Prostate gland (tissue), 2 donors: ENCODE results near the gene FNDC8.
"Not testable (repeated sequence)": the region's sequence is repeated elsewhere in the genome, so short reads cannot be mapped to it uniquely, and the experiment has no call there.

Experiments
- CTCF ChIP-seq, 4 experiments: fragments of 200-600 bp in 2 of 4; fragments of 450-650 bp in 2 of 4; sonication (generic) in 2 of 4; IDR thresholded peaks; 1 replicate in 3 of 4; 2 replicates in 1 of 4; pipeline ENCODE4 v1.5.1; 2016 to 2019; ENCODE audit warnings: antibody characterized with exemption in 4 of 4, mild to moderate bottlenecking in 2 of 4, moderate library complexity in 2 of 4
- POLR2AphosphoS5 ChIP-seq: sonication (generic); formaldehyde crosslinking; IDR thresholded peaks from one replicate; pipeline ENCODE4 v1.6.1; 2017; ENCODE audit warnings: antibody characterized with exemption

- not testable (repeated sequence) for TF ChIP-seq CTCF (IDR thresholded peaks at IDR 0.05); POLR2AphosphoS5
These were observed 29.7 kb downstream of the FNDC8 start for GRCh38 chr17:35151080-35151479.
